ENCODE data around the gene C1QTNF2.

- TF ChIP-seq POLR2A (IDR thresholded peaks at IDR 0.05), result no peak
- no peak for TF ChIP-seq CTCF (IDR thresholded peaks at IDR 0.05)
- TF ChIP-seq POLR2AphosphoS5 (IDR thresholded peaks at IDR 0.05), result no peak
Measured at GRCh38 chr5:160370713-160371034, 248 bp upstream of the C1QTNF2 start.
